GM23338 (cell line): ENCODE data around the gene FOXK2. TPM values are rescaled to one million over a fixed set of nuclear protein-coding genes. Genes with fewer than 3 reads are reported as not detected.

Experiments used
- ATAC-seq: fragments of 200-7000 bp; cut with Tn5 transposase; 3 replicates; pipeline ENCODE4 v1.9.1; 2020
- DNase-seq: peaks from one replicate; pipeline ENCODE4 v3.0.0-alpha.2; 2015; ENCODE audit warnings: low spot score
- H2AFZ ChIP-seq: fragments of 200-600 bp; sonication (generic); 2 replicates; pipeline ENCODE4 v1.8.0; 2016; ENCODE audit warnings: antibody characterized with exemption, mild to moderate bottlenecking, moderate library complexity
- H3F3A ChIP-seq: fragments of 200-600 bp; sonication (generic); replicated peaks from 2 replicates; pipeline ENCODE4 v1.8.0; 2017; ENCODE audit warnings: antibody characterized with exemption, mixed run types, low read depth
- H3K27ac ChIP-seq: fragments of 200-600 bp; sonication (generic); 2 replicates; pipeline ENCODE4 v1.6.1; 2016; ENCODE audit warnings: low read depth
- H3K27me3 ChIP-seq: fragments of 200-600 bp; sonication (generic); 2 replicates; pipeline ENCODE4 v1.8.0; 2016; ENCODE audit warnings: mild to moderate bottlenecking, mixed run types, moderate library complexity; ENCODE audit not compliant: insufficient read depth
- H3K36me3 ChIP-seq: fragments of 200-600 bp; sonication (generic); 2 replicates; pipeline ENCODE4 v1.8.0; 2016; ENCODE audit warnings: mild to moderate bottlenecking; ENCODE audit not compliant: insufficient read depth
- H3K4me1 ChIP-seq: fragments of 200-600 bp; sonication (generic); 2 replicates; pipeline ENCODE4 v1.8.0; 2016; ENCODE audit warnings: mild to moderate bottlenecking, moderate library complexity; ENCODE audit not compliant: insufficient read depth
- H3K4me2 ChIP-seq: fragments of 200-600 bp; sonication (generic); 2 replicates; pipeline ENCODE4 v1.7.1; 2017; ENCODE audit warnings: mixed run types
- H3K4me3 ChIP-seq: fragments of 200-600 bp; sonication (generic); 2 replicates; pipeline ENCODE4 v1.6.1; 2016; ENCODE audit warnings: mixed run types
- H3K79me2 ChIP-seq: fragments of 200-600 bp; sonication (generic); replicated peaks from 2 replicates; pipeline ENCODE4 v1.8.0; 2017; ENCODE audit warnings: mild to moderate bottlenecking; ENCODE audit not compliant: insufficient read depth
- H3K9me2 ChIP-seq: fragments of 200-600 bp; sonication (generic); 2 replicates; pipeline ENCODE4 v1.8.0; 2017; ENCODE audit not compliant: insufficient read depth
- H4K20me1 ChIP-seq: fragments of 200-600 bp; sonication (generic); replicated peaks from 2 replicates; pipeline ENCODE4 v1.8.0; 2017; ENCODE audit warnings: mild to moderate bottlenecking; ENCODE audit not compliant: insufficient read depth
- H3K27ac Mint-ChIP-seq: 2 replicates; pipeline ENCODE4 v1.8.0; 2020; ENCODE audit warnings: inconsistent platforms, mild to moderate bottlenecking, moderate library complexity, mixed read lengths
- H3K27me3 Mint-ChIP-seq: 3 replicates; pipeline ENCODE4 v1.8.0; 2022; ENCODE audit warnings: low read depth, mild to moderate bottlenecking, moderate library complexity, mixed read lengths, inconsistent platforms; ENCODE audit not compliant: insufficient read depth, poor library complexity
- H3K36me3 Mint-ChIP-seq: 3 replicates; pipeline ENCODE4 v1.8.0; 2021; ENCODE audit warnings: low read depth, mild to moderate bottlenecking, inconsistent platforms, moderate library complexity, mixed read lengths
- H3K4me1 Mint-ChIP-seq: 3 replicates; pipeline ENCODE4 v1.8.0; 2020; ENCODE audit warnings: mild to moderate bottlenecking, inconsistent platforms, mixed read lengths
- H3K4me3 Mint-ChIP-seq: 3 replicates; pipeline ENCODE4 v1.8.0; 2021; ENCODE audit warnings: moderate library complexity, mild to moderate bottlenecking, inconsistent platforms, mixed read lengths
- H3K9me3 Mint-ChIP-seq: 3 replicates; pipeline ENCODE4 v1.8.0; 2020; ENCODE audit warnings: moderate library complexity, mild to moderate bottlenecking, inconsistent platforms, mixed read lengths
- CREB1 ChIP-seq: fragments of 250-450 bp; sonication (Bioruptor Pico); IDR thresholded peaks from 2 replicates; pipeline ENCODE4 v1.5.0; 2020; ENCODE audit warnings: low read depth, mild to moderate bottlenecking, moderate library complexity
- CTCF ChIP-seq, 2 experiments: fragments of 200-600 bp in 1 of 2; sonication (generic) in 1 of 2; conservative IDR thresholded peaks; 2 replicates each; pipeline versions ENCODE4 v1.5.1 to v1.6.1; 2016 to 2017; ENCODE audit warnings: antibody characterized with exemption in 2 of 2, low read depth in 2 of 2, mild to moderate bottlenecking in 2 of 2, moderate library complexity in 1 of 2
- ETS1 ChIP-seq: IDR thresholded peaks from 2 replicates; pipeline ENCODE4 v1.6.1; 2016; ENCODE audit warnings: antibody characterized with exemption
- EZH2 ChIP-seq: fragments of 200-600 bp; sonication (generic); IDR thresholded peaks from one replicate; pipeline ENCODE4 v1.8.0; 2017; ENCODE audit warnings: antibody characterized with exemption, mild to moderate bottlenecking, low read depth; ENCODE audit not compliant: unreplicated experiment
- EZH2phosphoT487 ChIP-seq: fragments of 200-600 bp; sonication (generic); IDR thresholded peaks from one replicate; pipeline ENCODE4 v1.8.1; 2018; ENCODE audit warnings: antibody characterized with exemption; ENCODE audit not compliant: unreplicated experiment
- JUNB ChIP-seq: IDR thresholded peaks from one replicate; pipeline ENCODE4 v1.6.1; 2016; ENCODE audit warnings: antibody characterized with exemption; ENCODE audit not compliant: unreplicated experiment
- NANOG ChIP-seq: IDR thresholded peaks from 2 replicates; pipeline ENCODE4 v1.6.1; 2016; ENCODE audit warnings: antibody characterized with exemption, borderline replicate concordance
- POLR2AphosphoS5 ChIP-seq: IDR thresholded peaks from 2 replicates; pipeline ENCODE4 v1.6.1; 2016; ENCODE audit warnings: antibody characterized with exemption, low read depth
- REST ChIP-seq: IDR thresholded peaks from one replicate; pipeline ENCODE4 v1.6.1; 2018; ENCODE audit warnings: antibody characterized with exemption; ENCODE audit not compliant: unreplicated experiment
- STAT1 ChIP-seq: IDR thresholded peaks from one replicate; pipeline ENCODE4 v1.6.1; 2016; ENCODE audit warnings: antibody characterized with exemption; ENCODE audit not compliant: unreplicated experiment
- ZNF114 ChIP-seq: fragments of 250-450 bp; sonication (Bioruptor Pico); IDR thresholded peaks from 2 replicates; pipeline ENCODE4 v1.5.0; 2020; ENCODE audit warnings: mild to moderate bottlenecking, moderate library complexity
- ZNF331 ChIP-seq: fragments of 250-450 bp; sonication (Bioruptor Pico); IDR thresholded peaks from 2 replicates; pipeline ENCODE4 v1.5.0; 2020; ENCODE audit warnings: low read depth, mild to moderate bottlenecking, moderate library complexity
- ZNF462 ChIP-seq: fragments of 250-450 bp; sonication (Bioruptor Pico); IDR thresholded peaks from 2 replicates; pipeline ENCODE4 v1.5.0; 2020; ENCODE audit warnings: mild to moderate bottlenecking, moderate library complexity
- polyA plus RNA-seq: library from polyadenylated mRNA; unstranded; fragments of >200 nt; fragmentation: Nextera tagmentation; extraction: Ambion mirVana; gene quantifications from 2 replicates; pipeline ENCODE4 v1.2.1, GENCODE V29; 2016
- total RNA-seq: library from RNA; depleted of rRNA; stranded (reverse); fragments of >200 nt; shearing (Covaris generic); gene quantifications from 2 replicates; pipeline ENCODE4 v1.2.3, GENCODE V29; 2014

The FOXK2 gene
- total and polyA plus RNA-seq, 2 experiments from 2014 or later = 12.3 to 66.0 TPM

- ATAC-seq (no peak), DNase-seq (no peak)
- Mint-ChIP-seq H3K9me3 (no peaks in the 10 kb centered on the region), H3K4me1 (no peaks in the 10 kb centered on the region), H3K4me3 (no peak overlapping the region), H3K27me3 (peaks cover 10% of the 10 kb centered on the region), H3K36me3 (no peaks in the 10 kb centered on the region), H3K27ac (no peak overlapping the region)
- Histone ChIP-seq H3K27me3 (no peaks in the 10 kb centered on the region), H3K36me3 (no peaks in the 10 kb centered on the region), H3K79me2 (no peaks in the 10 kb centered on the region), H2AFZ (no peak overlapping the region), H3K4me1 (no peaks in the 10 kb centered on the region), H3K27ac (no peak overlapping the region), H3K9me2 (no peaks in the 10 kb centered on the region), H3F3A (0 out of 2 replicates have a peak, but pooled peaks cover 3% of the 10 kb centered on the region), H4K20me1 (no peaks in the 10 kb centered on the region), H3K4me2 (no peak overlapping the region), H3K4me3 (no peak overlapping the region)
- TF ChIP-seq EZH2 = no peak
- TF ChIP-seq ZNF462 (CRISPR knock-in tag) = no peak
- no peak for TF ChIP-seq EZH2phosphoT487
- TF ChIP-seq STAT1 = no peak
- TF ChIP-seq CREB1 (CRISPR knock-in tag) = no peak
- no peak for TF ChIP-seq NANOG
- TF ChIP-seq ZNF331 (CRISPR knock-in tag) = no peak
- no peak for TF ChIP-seq ZNF114 (CRISPR knock-in tag)
- no peak for TF ChIP-seq CTCF (conservative IDR thresholded peaks at IDR 0.05; ENCODE audit: low read depth in 2 of 2)
- TF ChIP-seq ETS1 = no peak
- TF ChIP-seq POLR2AphosphoS5 = no peak
- TF ChIP-seq REST = no peak
- TF ChIP-seq JUNB = no peak
Measured at GRCh38 chr17:82505296-82505695, 14.2 kb upstream of the FOXK2 start.
